Panc1 (cell line): ENCODE measurements around the gene ZMIZ2. TPM values are rescaled to one million over a fixed set of nuclear protein-coding genes. Genes with fewer than 3 reads are reported as not detected.
"Not testable (repeated sequence)": the region's sequence is repeated elsewhere in the genome, so short reads cannot be mapped to it uniquely, and the experiment has no call there.

Source experiments
- ATAC-seq: fragments of 200-7000 bp; cut with Tn5 transposase; 2 replicates; pipeline ENCODE4 v1.9.1; 2020; ENCODE audit warnings: mild to moderate bottlenecking, moderate library complexity
- Bru-seq: library from RNA; stranded (reverse); fragments of 400-500 nt; gene quantifications from one replicate; lab custom pipeline; 2021; lab: Mats Ljungman, UMichigan
- BruChase-seq, 2 experiments: library from RNA; stranded (reverse); fragments of 400-500 nt; gene quantifications; one replicate each; lab custom pipeline; 2021; lab: Mats Ljungman, UMichigan
- BruUV-seq: library from RNA; stranded (reverse); fragments of 400-500 nt; replicated peaks from 2 replicates; lab custom pipeline; 2021; lab: Mats Ljungman, UMichigan
- CTCF ChIA-PET: fragments of 300-600 bp; sonication (Branson Sonifier 250); formaldehyde crosslinking; loops from one replicate; lab custom pipeline; 2022; ENCODE audit warnings: antibody characterized with exemption; lab: Charles Lee
- POLR2A ChIA-PET: fragments of 300-600 bp; sonication (Branson Sonifier 250); formaldehyde crosslinking; loops from one replicate; lab custom pipeline; 2022; ENCODE audit warnings: antibody characterized with exemption; lab: Charles Lee
- DNase-seq: peaks from one replicate; pipeline ENCODE4 v3.0.0-alpha.2; 2010; ENCODE audit warnings: low read depth, low spot score
- H3K27ac ChIP-seq: 2 replicates; pipeline ENCODE4 v1.5.1; 2011; ENCODE audit warnings: mild to moderate bottlenecking, low read length, inconsistent platforms
- H3K27me3 ChIP-seq: fragments of 200-500 bp; sonication (Bioruptor generic); 2 replicates; pipeline ENCODE4 v1.6.0; 2014; ENCODE audit warnings: low read length, inconsistent platforms; ENCODE audit not compliant: control insufficient read depth, insufficient read depth
- H3K36me3 ChIP-seq: fragments of 200-500 bp; sonication (Bioruptor generic); 2 replicates; pipeline ENCODE4 v1.5.1; 2014; ENCODE audit warnings: inconsistent platforms, mild to moderate bottlenecking, low read length, moderate library complexity; ENCODE audit not compliant: control insufficient read depth, insufficient read depth
- H3K4me1 ChIP-seq: 2 replicates; pipeline ENCODE4 v1.5.1; 2011; ENCODE audit warnings: inconsistent platforms, mild to moderate bottlenecking, low read length, moderate library complexity; ENCODE audit not compliant: control insufficient read depth, insufficient read depth
- H3K4me3 ChIP-seq, 2 experiments: 2 replicates each; pipeline ENCODE4 v1.5.1; 2011 to 2012; ENCODE audit warnings: low read depth in 2 of 2, low read length in 2 of 2, mild to moderate bottlenecking in 2 of 2, inconsistent platforms in 1 of 2, moderate library complexity in 1 of 2
- H3K9me3 ChIP-seq: fragments of 200-500 bp; sonication (Bioruptor generic); 2 replicates; pipeline ENCODE4 v1.5.1; 2014; ENCODE audit warnings: low read depth, mild to moderate bottlenecking, inconsistent platforms, low read length, moderate library complexity; ENCODE audit not compliant: control insufficient read depth, insufficient read depth
- CTCF ChIP-seq: fragments of 450-650 bp; IDR thresholded peaks from 2 replicates; pipeline ENCODE4 v1.5.1; 2017; ENCODE audit warnings: mild to moderate bottlenecking
- POLR2AphosphoS5 ChIP-seq: IDR thresholded peaks from 2 replicates; pipeline ENCODE4 v1.6.1; 2012; ENCODE audit warnings: mild to moderate bottlenecking, low read depth, low read length, moderate library complexity
- REST ChIP-seq, 2 experiments: IDR thresholded peaks; 2 replicates each; pipeline ENCODE4 v1.6.1; 2011 to 2012; ENCODE audit warnings: low read depth in 2 of 2, control low read depth in 1 of 2, low read length in 1 of 2, mild to moderate bottlenecking in 1 of 2, moderate library complexity in 1 of 2; ENCODE audit not compliant: insufficient read depth in 1 of 2
- SIN3A ChIP-seq: IDR thresholded peaks from 2 replicates; pipeline ENCODE4 v1.6.1; 2012; ENCODE audit warnings: low read depth, mild to moderate bottlenecking, low read length, moderate library complexity, borderline replicate concordance; ENCODE audit not compliant: insufficient read depth
- TCF7L2 ChIP-seq: IDR thresholded peaks from 2 replicates; pipeline ENCODE4 v1.6.1; 2011; ENCODE audit warnings: mild to moderate bottlenecking, low read depth, low read length, inconsistent platforms
- in situ Hi-C: cut with HindIII; loops from 2 replicates; pipeline ENCODE4 v1.10.0; 2016; ENCODE audit warnings: low sequenced_read_pairs, low pct_unique_long_range_greater_than_20kb
- intact Hi-C: fragments of 100-400 bp; cut with micrococcal nuclease; formaldehyde crosslinking; loops from one replicate; pipeline ENCODE4 v1.10.0; 2022; ENCODE audit not compliant: unreplicated experiment
- long read RNA-seq: library from polyadenylated mRNA; unstranded; transcript quantifications from one replicate; pipeline ENCODE4 v2.0.0, GENCODE V29; 2021; ENCODE audit not compliant: unreplicated experiment
- polyA plus RNA-seq: library from polyadenylated mRNA; unstranded; fragments of >200 nt; gene quantifications from one replicate; pipeline ENCODE4 v1.2.1, GENCODE V29; 2012; ENCODE audit warnings: missing spikeins; ENCODE audit not compliant: insufficient read length
- total RNA-seq: library from RNA; stranded (reverse); gene quantifications from one replicate; pipeline ENCODE4 v1.2.1, GENCODE V29; 2021; ENCODE audit not compliant: unreplicated experiment

ZMIZ2 gene, protein sequence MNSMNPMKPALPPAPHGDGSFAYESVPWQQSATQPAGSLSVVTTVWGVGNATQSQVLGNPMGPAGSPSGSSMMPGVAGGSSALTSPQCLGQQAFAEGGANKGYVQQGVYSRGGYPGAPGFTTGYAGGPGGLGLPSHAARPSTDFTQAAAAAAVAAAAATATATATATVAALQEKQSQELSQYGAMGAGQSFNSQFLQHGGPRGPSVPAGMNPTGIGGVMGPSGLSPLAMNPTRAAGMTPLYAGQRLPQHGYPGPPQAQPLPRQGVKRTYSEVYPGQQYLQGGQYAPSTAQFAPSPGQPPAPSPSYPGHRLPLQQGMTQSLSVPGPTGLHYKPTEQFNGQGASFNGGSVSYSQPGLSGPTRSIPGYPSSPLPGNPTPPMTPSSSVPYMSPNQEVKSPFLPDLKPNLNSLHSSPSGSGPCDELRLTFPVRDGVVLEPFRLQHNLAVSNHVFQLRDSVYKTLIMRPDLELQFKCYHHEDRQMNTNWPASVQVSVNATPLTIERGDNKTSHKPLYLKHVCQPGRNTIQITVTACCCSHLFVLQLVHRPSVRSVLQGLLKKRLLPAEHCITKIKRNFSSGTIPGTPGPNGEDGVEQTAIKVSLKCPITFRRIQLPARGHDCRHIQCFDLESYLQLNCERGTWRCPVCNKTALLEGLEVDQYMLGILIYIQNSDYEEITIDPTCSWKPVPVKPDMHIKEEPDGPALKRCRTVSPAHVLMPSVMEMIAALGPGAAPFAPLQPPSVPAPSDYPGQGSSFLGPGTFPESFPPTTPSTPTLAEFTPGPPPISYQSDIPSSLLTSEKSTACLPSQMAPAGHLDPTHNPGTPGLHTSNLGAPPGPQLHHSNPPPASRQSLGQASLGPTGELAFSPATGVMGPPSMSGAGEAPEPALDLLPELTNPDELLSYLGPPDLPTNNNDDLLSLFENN
- total RNA-seq (137 TPM), Bru-seq, nascent RNA (percentile 73 among the genes with signal in this experiment), BruChase-seq, experiment 1, labeled RNA remaining after a 2-hour chase (percentile 81 among the genes with signal in this experiment), BruChase-seq, experiment 2, labeled RNA remaining after a 6-hour chase (percentile 85 among the genes with signal in this experiment)
- polyA plus RNA-seq, result 108 TPM
- long read RNA-seq, partial matches to known transcripts, result 53 of 71 reads
- long read RNA-seq, other reads (novel, unspliced or antisense), result 17 of 71 reads

DNA sequence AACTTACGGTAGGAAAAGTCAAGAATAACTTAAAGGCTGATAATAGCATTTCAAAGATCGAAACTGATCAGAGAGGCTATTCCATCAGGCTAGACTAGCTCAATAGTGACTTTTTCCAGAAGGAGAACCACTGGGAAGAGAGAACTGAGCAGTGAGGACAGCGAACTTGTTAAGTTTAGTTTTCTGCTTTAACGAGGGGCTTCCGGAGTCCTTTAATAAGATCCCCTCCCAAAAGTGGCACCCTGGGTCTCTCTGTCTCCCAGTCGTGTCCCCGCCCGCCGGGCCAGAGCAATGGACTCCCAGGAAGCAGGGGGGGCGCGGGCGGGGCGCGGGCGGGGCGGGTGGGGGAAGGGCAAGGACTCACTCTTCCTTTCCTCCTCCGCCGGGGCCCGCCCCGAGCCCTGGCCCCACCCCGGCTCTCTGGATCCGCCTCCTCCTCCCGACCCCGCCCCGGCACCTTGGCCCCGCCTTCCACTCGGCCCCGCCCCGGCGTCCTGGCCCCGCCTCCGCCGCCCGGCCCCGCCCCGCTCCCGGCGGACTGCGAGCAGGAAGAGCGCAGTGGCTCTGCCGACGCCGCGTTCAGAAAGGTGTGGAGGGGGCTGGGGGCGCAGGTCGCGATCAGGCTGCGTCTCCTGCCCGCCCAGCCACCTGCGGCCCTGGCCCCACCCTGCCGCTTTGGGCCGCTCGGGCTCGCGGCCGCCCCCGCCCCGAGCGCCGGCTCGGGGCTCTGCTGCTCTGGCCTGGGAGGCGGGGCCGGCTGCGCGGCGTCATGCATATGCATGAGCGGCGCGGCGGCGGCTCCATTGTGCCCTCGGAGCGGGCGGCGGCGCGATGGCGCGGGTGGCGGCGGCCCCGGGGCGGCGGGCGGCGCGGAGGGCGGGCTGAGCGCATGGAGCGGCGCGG lies at the start of gene ZMIZ2:
ZMIZ2 (plus strand) TSS at position 803 of the 903 bp plus-strand sequence. CDS start 7,403 bp downstream, outside the sequence.
- CTCF ChIA-PET, result interaction anchor here (0.7 to 0.8 kb wide), 2 partner anchors 50 to 180 kb away, joined by 3 to 5 read pairs; no protein-coding TSS in a partner anchor
- BruUV-seq, result no TSS peak
- no peaks in the 10 kb centered on the region for H3K36me3 ChIP-seq
- no peaks in the 10 kb centered on the region for H3K27me3 ChIP-seq
- in situ Hi-C loops (no loop called here), intact Hi-C loops (no loop called here)
- peaks cover 36% of the 10 kb centered on the region for H3K4me1 ChIP-seq
- peak; percentile 92 for ATAC-seq
- DNase-seq, result no peak
- no peaks in the 10 kb centered on the region for H3K9me3 ChIP-seq
- POLR2A ChIA-PET, result interaction anchor here (0.5 to 0.7 kb wide), 4 partner anchors 46 to 178 kb away, joined by 3 to 5 read pairs (median 3); no protein-coding TSS in a partner anchor
- peak within 1 kb of the TSS; percentile 64 to 80 for H3K4me3 ChIP-seq
- peak within 1 kb of the TSS; percentile 99 for H3K27ac ChIP-seq
- peak; percentile 75 for TF ChIP-seq TCF7L2
- no peak for TF ChIP-seq SIN3A
- peak; percentile 77; the same call in 1 of the 2 replicates for TF ChIP-seq POLR2AphosphoS5
- no peak for TF ChIP-seq CTCF

DNA sequence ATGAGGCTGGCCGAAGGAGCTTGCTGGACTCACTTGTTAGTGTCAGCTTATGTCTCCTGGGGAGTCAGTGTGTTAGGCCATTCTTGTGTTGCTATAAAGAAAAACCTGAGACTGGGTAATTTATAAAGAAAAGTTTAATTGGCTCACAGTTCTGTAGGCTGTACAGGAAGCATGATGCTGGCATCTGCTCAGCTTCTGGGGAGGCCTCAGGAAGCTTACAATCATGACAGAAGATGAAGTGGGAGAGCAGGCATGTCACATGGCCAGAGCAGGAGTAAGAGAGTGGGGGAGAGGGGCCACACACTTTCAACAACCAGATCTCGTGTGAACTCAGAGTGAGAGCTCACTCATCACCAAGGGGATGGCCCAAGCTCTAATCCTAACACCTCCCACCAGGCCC lies 49.0 kb upstream of the ZMIZ2 start:
- H3K4me3 ChIP-seq, BruUV-seq, DNase-seq, H3K27me3 ChIP-seq, intact Hi-C loops, H3K36me3 ChIP-seq, in situ Hi-C loops, ATAC-seq, H3K9me3 ChIP-seq, POLR2A ChIA-PET, H3K4me1 ChIP-seq, H3K27ac ChIP-seq: not testable (repeated sequence)
- CTCF ChIA-PET, result interaction anchor here (0.7 kb wide), 1 partner anchor 266 kb away, joined by 10 read pairs; no protein-coding TSS in a partner anchor

GRCh38 chr7:44700322-44700721 lies 48.3 kb upstream of the ZMIZ2 start:
- intact Hi-C loops, result no loop called here
- TF ChIP-seq POLR2AphosphoS5, result no peak
- TF ChIP-seq TCF7L2, result no peak
- no peak for TF ChIP-seq REST (IDR thresholded peaks at IDR 0.05; ENCODE audit: insufficient read depth in 1 of 2, low read depth in 2 of 2, low read length in 1 of 2)
- TF ChIP-seq CTCF, result no peak
- TF ChIP-seq SIN3A, result no peak
- Histone ChIP-seq H3K36me3 (no peaks in the 10 kb centered on the region; the same call in 1 of the 2 replicates), H3K27me3 (no peaks in the 10 kb centered on the region), H3K4me1 (no peaks in the 10 kb centered on the region), H3K9me3 (no peaks in the 10 kb centered on the region), H3K27ac (no peak overlapping the region), H3K4me3 (no peak overlapping the region)
- in situ Hi-C loops, result no loop called here
- BruUV-seq, result no TSS peak
- DNase-seq, result no peak
- POLR2A ChIA-PET, result no interaction called here
- ATAC-seq, result 0 out of 2 replicates have a peak, but pooled peaks have one; percentile 20
- CTCF ChIA-PET, result no interaction called here
